H7 (cell line): ENCODE results near the gene EIF4G3. TPM values are rescaled to one million over a fixed set of nuclear protein-coding genes. Genes with fewer than 3 reads are reported as not detected.

Experiments used
- DNase-seq: peaks from one replicate; pipeline ENCODE4 v3.0.0; 2012
- H3K27me3 ChIP-seq: 2 replicates; pipeline ENCODE4 v1.6.0; 2011; ENCODE audit warnings: mild to moderate bottlenecking, low read length; ENCODE audit not compliant: control insufficient read depth, insufficient read depth
- H3K36me3 ChIP-seq: replicated peaks from 2 replicates; pipeline ENCODE4 v1.5.1; 2011; ENCODE audit warnings: low read length; ENCODE audit not compliant: control insufficient read depth, insufficient read depth
- H3K4me3 ChIP-seq: 2 replicates; pipeline ENCODE4 v1.5.1; 2011; ENCODE audit warnings: low read depth, mild to moderate bottlenecking, control low read depth, low read length, moderate library complexity; ENCODE audit not compliant: insufficient read depth
- total RNA-seq: library from RNA; depleted of rRNA; stranded (reverse); fragments of >200 nt; shearing (Covaris generic); gene quantifications from 2 replicates; pipeline ENCODE4 v1.2.3, GENCODE V29; 2014

The EIF4G3 gene
- total RNA-seq, 1 experiment from 2014 or later: 56.7 TPM

DNA sequence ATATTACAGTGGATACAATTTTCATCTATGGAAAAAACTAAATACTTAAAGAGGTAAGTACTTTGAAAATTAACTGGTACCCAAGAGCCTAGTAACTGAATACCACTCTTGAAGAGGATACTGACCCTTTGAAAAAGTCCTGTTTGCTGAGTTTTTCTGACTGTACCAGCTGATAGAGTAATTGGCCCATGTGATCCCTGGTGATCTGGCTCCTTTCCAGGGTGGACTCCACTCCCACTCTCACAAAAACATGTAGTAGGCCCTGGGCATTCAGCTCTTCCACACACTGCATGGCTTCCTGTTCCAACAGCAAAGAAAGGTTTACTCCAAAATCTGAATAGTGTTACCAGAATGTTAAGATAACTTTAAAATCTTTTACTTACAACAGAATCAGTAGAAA lies 336.0 kb downstream of the EIF4G3 start:
- H3K36me3 ChIP-seq: peaks cover 3% of the 10 kb centered on the region
- no peaks in the 10 kb centered on the region for H3K27me3 ChIP-seq
- no peak for DNase-seq
- no peak overlapping the region for H3K4me3 ChIP-seq

DNA sequence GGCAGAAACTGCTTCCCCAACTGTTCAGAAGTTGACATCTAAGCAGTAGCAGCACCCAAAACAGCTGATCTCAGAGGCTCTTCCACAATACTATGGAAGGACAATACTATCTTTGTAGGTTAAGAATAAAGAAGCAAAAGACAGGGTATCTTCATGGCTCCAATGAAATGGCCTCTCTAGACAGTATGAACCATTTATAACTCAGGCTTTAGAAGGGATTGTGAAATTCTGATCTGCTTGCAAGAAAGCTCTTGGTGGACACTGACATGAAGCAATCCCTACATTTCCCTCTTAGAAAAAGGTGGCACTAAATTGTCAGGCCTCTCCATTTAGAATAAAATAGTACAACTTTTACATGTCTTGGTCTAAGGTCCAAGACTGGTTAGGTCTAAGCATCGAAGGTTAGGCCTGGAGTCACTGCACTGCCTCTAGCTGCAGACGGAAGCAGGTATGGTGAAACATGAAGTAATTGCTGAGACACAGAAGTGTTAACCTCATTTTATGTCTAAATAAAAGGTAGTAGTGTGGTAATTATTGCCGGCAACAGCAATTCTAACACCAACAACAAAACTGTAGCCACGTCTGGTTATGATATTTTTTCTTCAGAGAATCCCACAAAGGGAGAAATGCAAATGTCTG lies 339.0 kb downstream of the EIF4G3 start:
- Histone ChIP-seq H3K27me3 (no peaks in the 10 kb centered on the region), H3K4me3 (no peak overlapping the region), H3K36me3 (peaks cover 3% of the 10 kb centered on the region)
- no peak for DNase-seq

DNA sequence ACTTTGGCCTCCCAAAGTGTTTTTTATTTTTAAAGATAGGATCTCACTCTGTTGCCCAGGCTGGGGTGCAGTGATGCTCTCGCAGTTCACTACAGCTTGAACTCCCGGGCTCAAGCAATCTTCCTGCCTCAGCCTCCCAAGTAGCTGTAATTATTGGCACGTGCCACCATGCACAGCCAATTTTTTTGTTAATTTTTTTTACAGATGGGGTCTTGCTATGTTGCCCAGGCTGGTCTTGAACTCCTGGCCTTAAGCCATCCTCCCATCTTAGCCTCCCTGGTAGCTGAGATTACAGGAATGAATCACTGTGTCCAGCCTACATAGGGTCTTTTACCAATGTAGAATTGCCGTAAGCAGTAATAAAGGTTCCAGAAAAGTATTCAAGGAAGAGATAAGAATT lies 340.5 kb downstream of the EIF4G3 start:
- no peak for DNase-seq
- peaks cover 3% of the 10 kb centered on the region for H3K36me3 ChIP-seq

DNA sequence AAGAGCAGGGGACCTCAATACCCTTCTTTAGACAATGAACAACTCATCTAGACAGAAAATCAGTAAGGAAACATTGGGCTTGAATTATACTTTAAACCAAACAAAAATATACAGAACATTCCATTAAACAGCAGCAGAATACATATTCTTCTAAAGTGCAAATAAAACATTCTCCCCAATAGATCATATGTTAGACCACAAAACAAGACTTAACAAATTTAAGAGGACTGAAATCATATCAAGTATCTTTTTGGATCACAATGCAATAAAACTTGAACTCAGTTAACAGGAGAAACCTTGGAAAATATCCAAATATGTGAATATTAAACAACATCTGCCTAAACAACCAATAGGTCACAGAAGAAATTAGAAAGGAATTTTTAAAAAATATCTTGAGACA lies 341.9 kb downstream of the EIF4G3 start:
- H3K4me3 ChIP-seq: no peak overlapping the region
- no peaks in the 10 kb centered on the region; the same call in none of the 2 replicates for H3K36me3 ChIP-seq
- no peaks in the 10 kb centered on the region for H3K27me3 ChIP-seq
- no peak for DNase-seq

More for the DNA sequence above, 340.5 kb downstream of the EIF4G3 start:
- H3K4me3 ChIP-seq: no peak overlapping the region
- H3K27me3 ChIP-seq: no peaks in the 10 kb centered on the region

DNA sequence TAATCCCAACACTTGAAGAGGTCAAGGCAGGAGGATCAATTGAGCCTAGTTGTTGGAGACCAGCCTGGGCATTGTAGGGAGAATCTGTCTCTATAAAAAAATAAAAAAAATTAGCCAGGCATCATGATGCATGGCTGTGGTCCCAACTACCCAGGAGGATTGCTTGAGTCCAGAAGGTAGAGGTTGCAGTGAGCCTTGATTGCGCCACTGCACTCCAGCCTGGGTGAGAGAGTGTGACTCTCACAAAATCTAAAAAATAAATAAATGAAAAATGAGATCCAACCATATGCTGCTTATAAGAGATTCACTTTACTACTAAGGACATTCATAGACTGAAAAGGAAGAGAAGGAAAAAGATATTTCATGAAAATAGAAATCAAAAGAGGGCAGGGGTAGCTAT lies 342.5 kb downstream of the EIF4G3 start:
- no peaks in the 10 kb centered on the region; the same call in 1 of the 2 replicates for H3K36me3 ChIP-seq
- no peaks in the 10 kb centered on the region for H3K27me3 ChIP-seq
- H3K4me3 ChIP-seq: no peak overlapping the region
- no peak for DNase-seq

DNA sequence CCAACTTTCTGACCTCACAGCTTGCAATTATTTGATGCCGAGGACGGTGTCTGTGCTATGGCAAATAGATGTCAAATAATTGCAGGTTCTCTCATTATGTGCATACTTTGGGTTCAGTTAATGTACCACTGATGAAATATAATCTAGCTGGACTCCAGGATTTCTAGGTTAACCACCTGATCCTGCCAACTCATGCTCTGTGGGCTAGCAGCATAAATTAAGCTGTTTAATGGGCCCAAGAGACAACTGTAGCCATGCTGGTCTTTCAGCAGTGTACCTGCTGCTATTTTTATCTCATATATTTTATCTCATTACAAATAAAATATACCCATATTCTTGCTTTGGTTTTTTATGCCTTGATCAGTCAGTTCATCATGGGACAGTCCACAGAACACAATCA lies 346.3 kb downstream of the EIF4G3 start:
- no peaks in the 10 kb centered on the region for H3K27me3 ChIP-seq
- no peak for DNase-seq
- H3K4me3 ChIP-seq: no peak overlapping the region
- H3K36me3 ChIP-seq: no peaks in the 10 kb centered on the region; the same call in none of the 2 replicates

DNA sequence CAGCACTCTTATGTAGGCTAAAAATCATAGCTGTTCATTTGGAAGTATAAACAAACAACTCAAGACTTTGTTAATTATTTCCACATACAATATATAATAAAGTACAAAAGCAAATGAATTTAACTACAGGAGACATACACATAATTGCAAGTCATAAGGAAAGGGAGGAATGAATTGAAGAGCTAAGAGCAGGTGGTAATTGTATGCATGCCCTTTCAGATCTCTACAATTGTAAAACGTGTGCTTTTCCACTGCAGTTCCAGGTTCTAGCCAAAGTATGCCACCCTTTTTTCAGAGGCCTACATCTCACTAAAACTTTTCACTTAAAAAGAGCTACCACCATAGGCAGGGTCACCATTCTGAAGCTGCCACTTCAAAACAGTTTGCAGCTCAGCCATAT lies 346.8 kb downstream of the EIF4G3 start:
- H3K36me3 ChIP-seq: no peaks in the 10 kb centered on the region; the same call in none of the 2 replicates
- H3K4me3 ChIP-seq: no peak overlapping the region
- no peak for DNase-seq
- H3K27me3 ChIP-seq: no peaks in the 10 kb centered on the region

DNA sequence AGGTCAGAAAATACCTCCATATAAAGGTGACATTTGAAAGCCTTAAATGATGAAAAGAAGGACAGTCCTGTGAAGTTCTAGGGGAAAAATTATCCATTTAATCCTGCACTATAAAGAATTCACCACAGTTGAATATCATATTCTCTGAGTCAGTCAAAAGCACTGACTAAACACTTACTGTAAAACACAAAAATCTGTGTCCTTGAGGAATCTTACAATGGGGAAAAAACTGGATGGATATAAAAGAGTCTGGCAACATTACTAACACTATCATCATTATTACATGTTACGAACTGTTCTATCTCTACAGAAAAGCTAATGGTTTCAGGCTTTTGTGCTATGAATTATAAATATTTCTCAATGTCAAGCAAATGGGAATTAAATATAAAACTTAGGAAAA lies 347.2 kb downstream of the EIF4G3 start:
- Histone ChIP-seq H3K36me3 (no peaks in the 10 kb centered on the region; the same call in none of the 2 replicates), H3K27me3 (no peaks in the 10 kb centered on the region), H3K4me3 (no peak overlapping the region)
- no peak for DNase-seq

DNA sequence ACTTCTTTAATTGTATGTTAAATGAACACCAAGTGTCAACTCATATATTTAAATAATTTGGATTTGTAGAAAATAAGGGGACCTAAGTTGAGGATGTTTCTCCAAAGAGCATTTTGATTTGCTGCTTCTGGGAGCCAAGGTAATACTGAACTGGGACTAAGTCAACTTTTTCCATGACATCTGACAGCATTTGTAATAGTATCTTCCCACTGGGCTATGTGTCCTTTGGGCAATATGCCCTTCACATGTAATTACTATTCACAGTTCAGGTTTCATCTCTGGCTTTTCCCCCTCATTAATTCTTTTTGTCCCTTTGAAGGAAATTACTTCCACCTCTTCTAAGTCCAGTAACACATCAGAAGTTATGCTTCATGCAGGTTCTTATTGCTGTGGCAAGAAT lies 352.9 kb downstream of the EIF4G3 start:
- H3K36me3 ChIP-seq: peaks cover 4% of the 10 kb centered on the region
- DNase-seq: no peak
- no peaks in the 10 kb centered on the region for H3K27me3 ChIP-seq
- no peak overlapping the region for H3K4me3 ChIP-seq

DNA sequence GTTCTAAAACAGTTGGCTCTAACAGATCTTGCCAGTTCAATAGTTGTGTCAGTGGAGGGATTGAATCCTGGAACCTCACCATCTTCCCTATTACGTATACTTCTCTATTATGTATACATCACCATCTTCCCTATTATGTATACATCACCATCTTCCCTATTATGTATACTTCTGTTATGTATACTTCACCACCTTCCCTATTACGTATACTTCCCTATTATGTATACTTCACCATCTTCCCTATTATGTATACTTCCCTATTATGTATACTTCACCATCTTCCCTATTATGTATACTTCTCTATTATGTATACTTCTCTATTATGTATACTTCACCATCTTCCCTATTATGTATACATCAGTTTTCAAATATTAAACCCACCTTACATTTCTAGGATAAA lies 355.2 kb downstream of the EIF4G3 start:
- no peak for DNase-seq
- Histone ChIP-seq H3K4me3 (no peak overlapping the region), H3K27me3 (no peaks in the 10 kb centered on the region), H3K36me3 (peaks cover 7% of the 10 kb centered on the region)

DNA sequence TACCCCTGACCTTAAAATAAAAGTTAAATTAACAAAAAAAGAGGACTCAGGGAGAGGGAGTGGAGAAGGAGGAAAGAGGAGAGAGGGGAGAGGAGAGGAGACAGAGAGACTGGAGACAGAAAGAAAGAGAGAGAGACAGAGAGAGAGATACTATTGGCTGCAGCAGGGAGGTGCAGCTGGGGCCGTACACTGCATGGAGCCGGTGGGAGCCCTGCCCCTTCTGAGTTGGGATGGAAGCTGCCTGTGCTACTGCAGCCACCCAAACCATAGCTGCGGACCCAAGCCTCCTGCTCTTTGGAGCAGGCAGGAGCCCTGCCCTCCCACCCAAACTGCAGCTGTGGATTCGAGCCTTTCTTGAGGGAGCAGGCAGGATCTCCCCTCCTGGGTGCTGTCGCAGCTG lies 356.9 kb downstream of the EIF4G3 start:
- Histone ChIP-seq H3K27me3 (no peaks in the 10 kb centered on the region), H3K4me3 (no peak overlapping the region), H3K36me3 (peaks cover 7% of the 10 kb centered on the region)
- peak; percentile 24 for DNase-seq

DNA sequence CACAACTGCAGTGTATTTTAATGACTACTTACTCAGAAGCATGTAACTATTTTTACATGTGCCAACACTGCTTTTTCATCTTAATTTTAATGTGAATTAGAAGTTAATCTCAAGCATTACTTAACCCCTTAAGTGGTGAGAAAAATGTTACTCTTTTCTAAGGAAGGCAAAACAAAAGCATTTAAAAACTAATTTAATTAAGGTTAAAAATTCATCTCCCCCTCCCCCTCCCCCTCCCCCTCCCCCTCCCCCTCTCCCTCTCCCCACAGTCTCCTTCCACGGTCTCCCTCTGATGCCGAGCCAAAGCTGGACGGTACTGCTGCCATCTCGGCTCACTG lies 362.2 kb downstream of the EIF4G3 start:
- Histone ChIP-seq H3K27me3 (no peaks in the 10 kb centered on the region), H3K4me3 (no peak overlapping the region), H3K36me3 (peaks cover 3% of the 10 kb centered on the region)
- DNase-seq: no peak

DNA sequence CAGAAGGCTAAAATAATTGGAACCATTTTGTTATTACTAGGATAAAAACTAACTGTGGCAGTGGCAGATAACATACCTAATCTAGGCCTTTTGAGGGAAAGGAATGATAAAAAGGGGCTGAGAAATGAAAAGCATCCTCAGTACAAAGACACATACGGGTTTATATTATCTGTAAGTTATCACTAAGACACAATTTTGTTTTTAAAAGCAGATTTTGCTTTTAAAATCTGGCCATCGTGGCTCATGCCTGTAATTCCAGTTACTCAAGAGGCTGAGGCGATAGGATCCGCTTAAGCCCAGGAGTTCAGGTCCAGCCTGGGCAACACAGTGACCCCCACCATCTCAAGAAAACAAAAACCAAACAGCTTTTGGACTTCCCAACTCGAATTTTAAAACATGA lies 364.8 kb downstream of the EIF4G3 start:
- Histone ChIP-seq H3K4me3 (no peak overlapping the region), H3K36me3 (no peaks in the 10 kb centered on the region), H3K27me3 (no peaks in the 10 kb centered on the region)
- DNase-seq: no peak

DNA sequence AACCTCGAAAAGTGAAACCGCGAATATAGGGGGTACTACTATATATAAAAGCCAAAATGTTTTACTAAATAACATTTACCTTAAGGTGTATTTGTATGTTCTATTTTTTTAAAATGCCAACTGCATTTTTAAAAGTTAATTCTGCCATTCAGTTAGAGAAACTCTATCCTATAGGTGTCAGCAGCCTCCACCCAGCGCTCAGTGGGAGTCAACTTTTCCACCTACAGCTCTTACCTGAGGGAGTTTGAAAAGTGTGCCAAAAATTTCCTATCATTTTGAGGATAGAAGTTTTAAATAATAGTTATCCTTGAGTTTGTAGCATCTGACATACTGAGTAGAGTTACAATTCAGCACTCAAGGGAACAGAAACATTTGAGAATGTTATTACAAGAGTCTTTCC lies 383.5 kb downstream of the EIF4G3 start:
- H3K4me3 ChIP-seq: no peak overlapping the region
- DNase-seq: no peak

DNA sequence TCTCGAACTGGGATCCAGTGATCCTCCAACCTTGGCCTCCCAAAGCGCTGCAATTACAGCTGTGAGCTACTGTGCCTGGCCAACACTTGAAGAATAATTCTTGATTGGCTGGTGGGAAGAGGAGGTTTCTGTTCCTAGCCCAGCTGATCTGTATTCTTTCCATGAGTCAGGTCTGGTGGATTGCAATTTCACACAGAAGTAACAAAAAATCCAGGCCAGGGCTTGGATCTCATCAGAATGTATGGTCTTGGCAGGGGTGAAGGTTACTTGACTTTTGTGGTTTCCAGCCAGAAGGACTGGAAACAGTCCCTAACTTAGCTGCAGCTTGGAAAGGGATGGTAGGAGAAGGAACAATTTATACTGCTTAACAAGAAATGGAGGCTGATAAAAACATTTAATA lies 384.5 kb downstream of the EIF4G3 start:
- Histone ChIP-seq H3K27me3 (no peaks in the 10 kb centered on the region), H3K36me3 (no peaks in the 10 kb centered on the region), H3K4me3 (no peak overlapping the region)
- DNase-seq: no peak

More for the DNA sequence above, 383.5 kb downstream of the EIF4G3 start:
- Histone ChIP-seq H3K27me3 (no peaks in the 10 kb centered on the region), H3K36me3 (no peaks in the 10 kb centered on the region)

DNA sequence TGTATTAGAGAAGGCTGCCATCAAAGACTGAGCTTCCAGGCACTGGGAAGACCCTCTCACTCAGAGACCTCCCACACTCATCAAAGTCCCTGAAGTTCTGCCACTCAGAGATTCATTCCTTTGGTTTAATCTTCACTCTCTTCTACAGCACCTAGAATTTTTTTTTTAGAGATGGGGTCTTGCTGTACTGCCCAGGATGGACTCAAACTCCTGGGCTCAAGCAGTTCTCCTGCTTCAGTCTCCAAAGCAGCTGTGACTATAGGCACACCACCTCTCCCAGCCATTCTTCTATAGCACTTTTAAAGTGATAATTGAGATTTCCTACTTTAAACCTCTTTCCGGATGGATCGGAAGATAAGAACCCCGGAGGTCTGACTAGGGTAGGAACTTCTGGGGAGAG lies 385.9 kb downstream of the EIF4G3 start:
- H3K36me3 ChIP-seq: no peaks in the 10 kb centered on the region
- no peak overlapping the region for H3K4me3 ChIP-seq

More for the DNA sequence above, 385.9 kb downstream of the EIF4G3 start:
- no peak for DNase-seq
- H3K27me3 ChIP-seq: no peaks in the 10 kb centered on the region
